Measurements from ENCODE around the gene FTSJ1.

DNA sequence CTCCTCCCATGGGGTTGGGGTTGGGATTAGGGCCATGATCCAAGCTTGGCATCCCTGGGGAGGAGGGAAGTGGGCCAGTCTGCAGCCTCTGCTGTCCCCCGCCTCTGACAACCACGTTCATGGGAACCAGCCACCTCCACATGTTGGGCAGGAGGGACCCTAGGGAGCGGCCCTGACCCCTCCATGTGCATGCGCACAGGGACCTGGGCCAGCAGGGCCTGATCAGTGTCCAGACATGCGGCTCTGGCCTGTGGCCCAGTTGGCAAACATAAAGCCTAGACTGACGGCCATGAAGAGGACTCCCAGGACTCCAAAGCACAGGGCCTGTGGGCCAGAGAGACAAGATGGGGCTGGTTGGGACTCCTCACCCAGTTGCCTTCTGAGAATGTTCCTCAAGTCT is 17.3 kb upstream of the FTSJ1 start:
- TF ChIP-seq YY1 (IDR thresholded peaks at IDR 0.05; ENCODE audit: insufficient read depth, insufficient read length) = no peak
- TF ChIP-seq ZNF274 (IDR thresholded peaks at IDR 0.05; ENCODE audit: low read depth, low read length) = no peak

Measured in NT2/D1 (cell line).